ENCODE measurements around the gene CNTN3. TPM values are rescaled to one million over a fixed set of nuclear protein-coding genes. Genes with fewer than 3 reads are reported as not detected.

CNTN3 gene
- total RNA-seq, 2 donors from 2014 or later, result 2.5 to 3.5 TPM

DNA sequence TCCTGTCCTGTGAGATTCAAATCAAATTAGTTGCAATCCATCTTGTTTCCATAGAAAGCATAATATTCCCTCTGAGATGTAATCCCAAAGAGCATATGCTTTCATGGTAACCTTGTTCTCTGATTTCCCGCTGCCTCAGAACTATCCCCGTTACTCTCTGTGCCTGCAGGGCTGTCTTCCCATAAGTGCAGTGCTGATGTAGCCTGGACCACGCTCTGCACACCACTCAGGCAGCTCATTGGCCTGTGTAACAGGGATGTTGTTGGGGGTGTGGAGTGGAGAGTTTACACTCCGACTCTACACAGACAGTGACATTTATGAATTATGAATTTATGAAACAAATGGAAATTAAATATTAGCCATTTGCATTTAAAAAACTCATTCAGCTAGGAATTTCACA is 33.6 kb upstream of the CNTN3 start:
- H3K27ac ChIP-seq, result no peak overlapping the region
- no peaks in the 10 kb centered on the region for H3K36me3 ChIP-seq
- H3K9me3 ChIP-seq, result no peaks in the 10 kb centered on the region
- no peaks in the 10 kb centered on the region for H3K27me3 ChIP-seq
- TF ChIP-seq, protein P1, sequence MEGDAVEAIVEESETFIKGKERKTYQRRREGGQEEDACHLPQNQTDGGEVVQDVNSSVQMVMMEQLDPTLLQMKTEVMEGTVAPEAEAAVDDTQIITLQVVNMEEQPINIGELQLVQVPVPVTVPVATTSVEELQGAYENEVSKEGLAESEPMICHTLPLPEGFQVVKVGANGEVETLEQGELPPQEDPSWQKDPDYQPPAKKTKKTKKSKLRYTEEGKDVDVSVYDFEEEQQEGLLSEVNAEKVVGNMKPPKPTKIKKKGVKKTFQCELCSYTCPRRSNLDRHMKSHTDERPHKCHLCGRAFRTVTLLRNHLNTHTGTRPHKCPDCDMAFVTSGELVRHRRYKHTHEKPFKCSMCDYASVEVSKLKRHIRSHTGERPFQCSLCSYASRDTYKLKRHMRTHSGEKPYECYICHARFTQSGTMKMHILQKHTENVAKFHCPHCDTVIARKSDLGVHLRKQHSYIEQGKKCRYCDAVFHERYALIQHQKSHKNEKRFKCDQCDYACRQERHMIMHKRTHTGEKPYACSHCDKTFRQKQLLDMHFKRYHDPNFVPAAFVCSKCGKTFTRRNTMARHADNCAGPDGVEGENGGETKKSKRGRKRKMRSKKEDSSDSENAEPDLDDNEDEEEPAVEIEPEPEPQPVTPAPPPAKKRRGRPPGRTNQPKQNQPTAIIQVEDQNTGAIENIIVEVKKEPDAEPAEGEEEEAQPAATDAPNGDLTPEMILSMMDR (IDR thresholded peaks at IDR 0.05), result no peak
- no peak overlapping the region for H3K4me3 ChIP-seq
- peaks cover 0 to 7% of the 10 kb centered on the region in 2 donors for H3K4me1 ChIP-seq
- DNase-seq (ENCODE audit: low spot score), result no peak

DNA sequence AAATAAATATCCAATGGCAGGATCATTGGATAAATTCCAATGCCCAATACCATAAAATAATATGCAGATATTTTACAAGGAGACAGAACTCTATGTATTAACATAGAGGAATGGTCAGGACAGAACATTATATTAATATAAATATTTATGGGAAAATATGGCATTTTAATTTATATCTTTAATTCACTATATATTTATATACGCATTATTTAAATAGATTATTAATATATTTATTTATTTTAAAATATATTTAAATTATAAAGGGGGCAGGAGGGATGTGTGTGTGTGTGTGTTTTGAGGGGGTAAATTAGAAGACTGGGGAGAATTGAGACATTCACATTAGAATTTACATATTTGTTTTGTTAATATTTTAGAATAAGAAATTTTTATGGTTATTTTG is 31.6 kb upstream of the CNTN3 start:
- TF ChIP-seq, protein P1 (IDR thresholded peaks at IDR 0.05), result no peak
- H3K27ac ChIP-seq, result peak overlapping the region in 1 of 2 donors; percentile 94
- H3K4me1 ChIP-seq, result peaks cover 0 to 9% of the 10 kb centered on the region in 2 donors
- H3K4me3 ChIP-seq, result no peak overlapping the region
- DNase-seq (ENCODE audit: low spot score), result no peak
- no peaks in the 10 kb centered on the region for H3K36me3 ChIP-seq
- H3K27me3 ChIP-seq, result no peaks in the 10 kb centered on the region
- H3K9me3 ChIP-seq, result no peaks in the 10 kb centered on the region

DNA sequence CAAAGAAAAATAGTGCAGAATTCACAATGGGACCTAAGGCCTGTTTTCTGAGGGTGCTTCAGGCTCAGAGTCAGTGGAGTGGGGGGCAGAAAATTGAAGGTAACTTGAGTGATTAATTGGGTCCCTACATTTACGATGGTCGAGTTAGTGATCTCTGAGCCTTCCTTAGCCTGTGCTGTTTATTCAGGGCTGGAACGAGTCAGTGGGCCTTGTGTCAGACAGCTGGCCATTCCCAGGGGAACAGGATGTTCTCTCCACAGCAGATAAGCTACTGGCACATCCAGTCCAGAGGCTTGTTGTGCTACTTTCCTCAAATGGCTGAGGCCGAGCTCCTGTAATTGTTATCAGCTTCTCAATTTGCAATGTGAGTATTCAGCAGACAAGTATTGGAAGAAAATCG is 29.2 kb upstream of the CNTN3 start:
- Histone ChIP-seq H3K4me1 (peaks cover 0 to 9% of the 10 kb centered on the region in 2 donors), H3K4me3 (no peak overlapping the region), H3K27ac (peak overlapping the region; percentile 78 to 94), H3K27me3 (no peaks in the 10 kb centered on the region), H3K9me3 (no peaks in the 10 kb centered on the region), H3K36me3 (no peaks in the 10 kb centered on the region)
- TF ChIP-seq, protein P1 (IDR thresholded peaks at IDR 0.05), result no peak
- peak; percentile 63 for DNase-seq (ENCODE audit: low spot score)

DNA sequence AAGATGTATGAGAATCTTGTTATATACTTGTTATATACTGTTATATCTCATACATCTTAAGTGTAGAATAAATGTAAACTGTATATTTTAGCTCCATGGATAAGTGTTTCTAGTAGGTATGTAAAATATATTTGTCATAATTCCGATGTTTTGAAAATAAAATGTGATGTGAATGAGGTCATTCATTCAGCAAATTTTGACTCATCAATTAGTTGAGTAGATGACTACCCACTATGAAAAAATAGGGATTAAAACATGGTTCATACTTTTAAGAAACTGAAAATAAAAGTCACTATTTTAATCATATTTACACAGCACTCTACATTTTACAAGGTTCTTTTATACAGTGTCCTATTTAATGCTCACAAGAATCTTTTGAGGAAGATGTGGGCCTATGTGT is 28.4 kb upstream of the CNTN3 start:
- no peak overlapping the region for H3K4me3 ChIP-seq
- H3K27me3 ChIP-seq, result no peaks in the 10 kb centered on the region
- TF ChIP-seq, protein P1 (IDR thresholded peaks at IDR 0.05), result no peak
- H3K4me1 ChIP-seq, result peaks cover 0 to 9% of the 10 kb centered on the region in 2 donors
- no peaks in the 10 kb centered on the region for H3K36me3 ChIP-seq
- H3K27ac ChIP-seq, result peak overlapping the region; percentile 78 to 94
- no peaks in the 10 kb centered on the region for H3K9me3 ChIP-seq
- no peak for DNase-seq (ENCODE audit: low spot score)

DNA sequence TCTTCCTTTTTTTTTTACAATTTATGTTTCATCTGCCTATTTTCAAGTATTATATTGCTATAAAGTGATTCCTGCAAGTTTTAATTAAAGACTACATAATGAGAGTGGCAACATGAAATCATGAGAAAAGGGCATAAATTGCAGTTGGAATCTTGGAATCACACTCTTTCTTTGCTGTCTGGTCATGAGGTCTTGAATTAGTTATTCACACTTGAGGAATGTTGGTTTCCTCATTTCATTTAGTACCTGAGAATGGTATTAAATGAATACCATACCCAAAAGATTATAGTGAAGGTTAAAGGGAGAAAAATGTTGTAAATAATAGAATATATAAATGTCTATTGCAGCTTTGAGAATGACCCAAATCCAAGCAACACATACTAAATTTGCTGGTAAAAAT is 25.8 kb upstream of the CNTN3 start:
- Histone ChIP-seq H3K4me3 (no peak overlapping the region), H3K9me3 (no peaks in the 10 kb centered on the region), H3K27ac (no peak overlapping the region), H3K36me3 (no peaks in the 10 kb centered on the region), H3K27me3 (no peaks in the 10 kb centered on the region), H3K4me1 (peaks cover 0 to 9% of the 10 kb centered on the region in 2 donors)
- TF ChIP-seq, protein P1 (IDR thresholded peaks at IDR 0.05), result no peak
- DNase-seq (ENCODE audit: low spot score), result no peak

DNA sequence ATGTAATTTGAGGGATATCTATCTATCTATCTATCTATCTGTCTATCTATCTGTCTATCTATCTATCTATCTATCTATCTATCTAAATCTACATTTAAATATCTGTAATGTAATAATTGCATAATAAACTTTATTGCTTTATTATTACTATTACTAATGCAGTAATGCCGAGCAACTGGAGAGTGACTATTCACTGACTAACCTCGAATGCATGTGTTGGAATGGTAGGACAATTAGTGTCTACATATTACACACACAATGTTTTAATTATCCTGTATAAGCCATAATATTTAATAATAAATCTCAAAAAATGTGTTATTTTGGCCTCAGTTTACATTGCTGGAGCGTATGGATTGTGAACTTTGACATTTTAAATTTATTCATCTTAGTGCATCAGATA is 25.2 kb upstream of the CNTN3 start:
- H3K27ac ChIP-seq, result no peak overlapping the region
- no peaks in the 10 kb centered on the region for H3K27me3 ChIP-seq
- no peak for DNase-seq (ENCODE audit: low spot score)
- H3K9me3 ChIP-seq, result no peaks in the 10 kb centered on the region
- no peak overlapping the region for H3K4me3 ChIP-seq
- H3K36me3 ChIP-seq, result no peaks in the 10 kb centered on the region
- TF ChIP-seq, protein P1 (IDR thresholded peaks at IDR 0.05), result no peak
- H3K4me1 ChIP-seq, result peaks cover 0 to 9% of the 10 kb centered on the region in 2 donors
